H1 (cell line): ENCODE results near the gene GPATCH4. TPM values are rescaled to one million over a fixed set of nuclear protein-coding genes. Genes with fewer than 3 reads are reported as not detected.

Experiments used
- CTCF ChIA-PET: fragments of 300-600 bp; sonication (Branson Sonifier 250); formaldehyde crosslinking; loops from one replicate; lab custom pipeline; 2021; ENCODE audit not compliant: partially characterized antibody; lab: Charles Lee
- POLR2A ChIA-PET: fragments of 300-600 bp; sonication (Branson Sonifier 250); formaldehyde crosslinking; loops from one replicate; lab custom pipeline; 2021; ENCODE audit warnings: inconsistent platforms; ENCODE audit not compliant: partially characterized antibody; lab: Charles Lee
- DNase-seq, 2 experiments: peaks; one replicate each; pipeline versions ENCODE4 v3.0.0 to v3.0.0-alpha.2; 2010 to 2022; ENCODE audit warnings: low spot score in 2 of 2, low read depth in 1 of 2, mixed read lengths in 1 of 2
- FAIRE-seq: peaks from 2 replicates; lab custom pipeline; 2011; peaks lifted over from hg19 to GRCh38; lab: Jason Lieb, UNC
- H2AFZ ChIP-seq: 2 replicates; pipeline ENCODE4 v1.8.1; 2012; ENCODE audit warnings: low read length, inconsistent platforms
- H2AK5ac ChIP-seq: 2 replicates; pipeline ENCODE4 v1.6.1; 2013; ENCODE audit warnings: low read depth, low read length
- H2BK120ac ChIP-seq: replicated peaks from 2 replicates; pipeline ENCODE3; 2013; ENCODE audit warnings: low read depth, low read length, inconsistent platforms
- H2BK12ac ChIP-seq: 2 replicates; pipeline ENCODE4 v1.6.1; 2013; ENCODE audit warnings: low read depth, low read length
- H2BK15ac ChIP-seq: 2 replicates; pipeline ENCODE4 v1.6.1; 2013; ENCODE audit warnings: low read length
- H2BK20ac ChIP-seq: 2 replicates; pipeline ENCODE4 v1.6.1; 2013; ENCODE audit warnings: low read length
- H2BK5ac ChIP-seq: 2 replicates; pipeline ENCODE4 v1.6.1; 2013; ENCODE audit warnings: low read depth, low read length
- H3K14ac ChIP-seq: 2 replicates; pipeline ENCODE4 v1.6.1; 2013; ENCODE audit warnings: inconsistent platforms; ENCODE audit not compliant: insufficient read length
- H3K18ac ChIP-seq: 2 replicates; pipeline ENCODE4 v1.6.1; 2013; ENCODE audit warnings: low read length; ENCODE audit errors: extremely low read depth
- H3K23ac ChIP-seq: 2 replicates; pipeline ENCODE4 v1.6.1; 2013; ENCODE audit warnings: inconsistent platforms; ENCODE audit not compliant: insufficient read length
- H3K23me2 ChIP-seq: 2 replicates; pipeline ENCODE4 v1.6.1; 2013; ENCODE audit warnings: low read depth, low read length
- H3K27ac ChIP-seq: 2 replicates; pipeline ENCODE4 v1.6.1; 2011; ENCODE audit warnings: low read depth, low read length, inconsistent platforms
- H3K27me3 ChIP-seq, 4 experiments: replicated peaks in 1 of 4; 1 replicate in 1 of 4; 2 replicates in 3 of 4; pipeline versions ENCODE4 v1.6.1 to v1.8.1; 2011 to 2013; ENCODE audit warnings: low read length in 3 of 4, mild to moderate bottlenecking in 3 of 4, inconsistent platforms in 2 of 4, mixed read lengths in 2 of 4, moderate library complexity in 1 of 4; ENCODE audit not compliant: control insufficient read depth in 3 of 4, insufficient read depth in 3 of 4; ENCODE audit errors: extremely low read depth in 1 of 4
- H3K36me3 ChIP-seq, 4 experiments: 2 replicates each; pipeline versions ENCODE4 v1.6.1 to v1.8.1; 2011 to 2013; ENCODE audit warnings: mild to moderate bottlenecking in 4 of 4, low read length in 3 of 4, moderate library complexity in 2 of 4, control low read depth in 1 of 4, inconsistent platforms in 1 of 4; ENCODE audit not compliant: insufficient read depth in 4 of 4, control insufficient read depth in 2 of 4
- H3K4ac ChIP-seq: replicated peaks from 2 replicates; pipeline ENCODE3; 2013; ENCODE audit warnings: low read length, low read depth, mixed read lengths, inconsistent platforms; ENCODE audit not compliant: insufficient read length
- H3K4me1 ChIP-seq, 4 experiments: replicated peaks in 1 of 4; 1 replicate in 1 of 4; 2 replicates in 3 of 4; pipeline versions ENCODE4 v1.6.1 to v1.8.1; 2011 to 2013; ENCODE audit warnings: low read length in 3 of 4, inconsistent platforms in 2 of 4, mixed read lengths in 1 of 4; ENCODE audit not compliant: insufficient read depth in 4 of 4, control insufficient read depth in 3 of 4
- H3K4me2 ChIP-seq, 2 experiments: 2 replicates each; pipeline versions ENCODE4 v1.6.1 to v1.8.1; 2011 to 2013; ENCODE audit warnings: low read depth in 2 of 2, low read length in 2 of 2, control low read depth in 1 of 2, inconsistent platforms in 1 of 2, mild to moderate bottlenecking in 1 of 2; ENCODE audit not compliant: insufficient read depth in 1 of 2
- H3K4me3 ChIP-seq, 4 experiments: fragments of 200-600, 300-600 bp in 1 of 4; sonication (generic), shearing (Covaris generic), sonication (Bioruptor Twin) in 1 of 4; 2 replicates each; pipeline versions ENCODE4 v1.5.1 to v1.8.1; 2011 to 2016; ENCODE audit warnings: low read length in 4 of 4, low read depth in 3 of 4, control low read depth in 2 of 4, inconsistent platforms in 2 of 4, mild to moderate bottlenecking in 2 of 4, mixed read lengths in 1 of 4, moderate library complexity in 1 of 4; ENCODE audit not compliant: insufficient read depth in 2 of 4; ENCODE audit errors: extremely low read depth in 1 of 4
- H3K56ac ChIP-seq: replicated peaks from 2 replicates; pipeline ENCODE3; 2013; ENCODE audit warnings: low read depth, mild to moderate bottlenecking, mixed read lengths, low read length, inconsistent platforms; ENCODE audit not compliant: insufficient read length
- H3K79me1 ChIP-seq: 2 replicates; pipeline ENCODE4 v1.6.1; 2013; ENCODE audit warnings: low read depth, low read length, control low read depth
- H3K79me2 ChIP-seq, 2 experiments: 2 replicates each; pipeline versions ENCODE4 v1.6.1 to v1.8.1; 2012 to 2013; ENCODE audit warnings: low read length in 2 of 2, mild to moderate bottlenecking in 2 of 2, inconsistent platforms in 1 of 2; ENCODE audit not compliant: insufficient read depth in 2 of 2, control insufficient read depth in 1 of 2
- H3K9ac ChIP-seq, 4 experiments: replicated peaks in 1 of 4; 1 replicate in 1 of 4; 2 replicates in 3 of 4; pipeline versions ENCODE4 v1.6.1 to v1.8.1; 2011 to 2013; ENCODE audit warnings: low read depth in 3 of 4, low read length in 3 of 4, control low read depth in 2 of 4, mild to moderate bottlenecking in 2 of 4, moderate library complexity in 2 of 4, inconsistent platforms in 1 of 4; ENCODE audit errors: extremely low read depth in 1 of 4
- H3K9me3 ChIP-seq, 2 experiments: 2 replicates each; pipeline versions ENCODE4 v1.6.1 to v1.8.1; 2012 to 2013; ENCODE audit warnings: mild to moderate bottlenecking in 2 of 2, moderate library complexity in 2 of 2, control low read depth in 1 of 2, inconsistent platforms in 1 of 2, low read depth in 1 of 2, low read length in 1 of 2, mixed read lengths in 1 of 2; ENCODE audit not compliant: insufficient read depth in 2 of 2
- H4K20me1 ChIP-seq, 2 experiments: replicated peaks in 1 of 2; 2 replicates each; pipeline versions ENCODE3 to v1.8.1; 2011 to 2013; ENCODE audit warnings: inconsistent platforms in 2 of 2, low read length in 2 of 2, mild to moderate bottlenecking in 1 of 2; ENCODE audit not compliant: insufficient read depth in 2 of 2, control insufficient read depth in 1 of 2
- H4K5ac ChIP-seq: 2 replicates; pipeline ENCODE4 v1.6.1; 2013; ENCODE audit warnings: low read length, low read depth, mixed read lengths, inconsistent platforms; ENCODE audit not compliant: insufficient read length
- H4K8ac ChIP-seq: 2 replicates; pipeline ENCODE4 v1.8.0; 2013; ENCODE audit warnings: mild to moderate bottlenecking, moderate library complexity, low read length, inconsistent platforms; ENCODE audit not compliant: insufficient read depth; ENCODE audit errors: extremely low read depth
- H4K91ac ChIP-seq: replicated peaks from 2 replicates; pipeline ENCODE3; 2013; ENCODE audit warnings: low read length, mixed read lengths, inconsistent platforms; ENCODE audit not compliant: insufficient read length
- BRCA1 ChIP-seq: IDR thresholded peaks from 2 replicates; pipeline ENCODE4 v1.6.1; 2012; ENCODE audit warnings: low read depth, low read length, improper control_type of control experiment
- EP300 ChIP-seq, 2 experiments: IDR thresholded peaks; 1 replicate in 1 of 2; 2 replicates in 1 of 2; pipeline ENCODE4 v1.6.1; 2011 to 2012; ENCODE audit warnings: low read depth in 2 of 2, low read length in 2 of 2, mild to moderate bottlenecking in 2 of 2, borderline replicate concordance in 1 of 2, inconsistent platforms in 1 of 2, moderate library complexity in 1 of 2
- EZH2 ChIP-seq: fragments of 200-600 bp; sonication (generic); IDR thresholded peaks from 2 replicates; pipeline ENCODE4 v1.7.1; 2012; ENCODE audit warnings: low read depth, mild to moderate bottlenecking, moderate library complexity, low read length, inconsistent platforms; ENCODE audit not compliant: severe bottlenecking
- FOSL1 ChIP-seq: IDR thresholded peaks from 2 replicates; pipeline ENCODE4 v1.6.1; 2011; ENCODE audit warnings: mild to moderate bottlenecking, low read depth, low read length, moderate library complexity; ENCODE audit not compliant: insufficient read depth
- GABPA ChIP-seq: IDR thresholded peaks from 2 replicates; pipeline ENCODE4 v1.6.1; 2011; ENCODE audit warnings: mild to moderate bottlenecking, low read length, moderate library complexity, borderline replicate concordance; ENCODE audit not compliant: insufficient read depth
- HDAC6 ChIP-seq: IDR thresholded peaks from one replicate; pipeline ENCODE4 v1.7.1; 2012; ENCODE audit warnings: low read depth, mild to moderate bottlenecking, inconsistent platforms, low read length, moderate library complexity
- RFX5 ChIP-seq: IDR thresholded peaks from 2 replicates; pipeline ENCODE4 v1.6.1; 2011; ENCODE audit warnings: low read depth, low read length, improper control_type of control experiment, borderline replicate concordance
- SUZ12 ChIP-seq: fragments of 200-600 bp; sonication (generic); IDR thresholded peaks from 2 replicates; pipeline ENCODE4 v1.6.1; 2012; ENCODE audit warnings: mild to moderate bottlenecking, inconsistent platforms, low read length, moderate library complexity, mixed read lengths
- TCF12 ChIP-seq: IDR thresholded peaks from 2 replicates; pipeline ENCODE4 v1.6.1; 2011; ENCODE audit warnings: low read depth, mild to moderate bottlenecking, low read length
- WGBS, 2 experiments: shearing (Covaris generic) in 1 of 2; methylation state at CpG; one replicate each; pipeline versions ENCODE4 v1.1.6 to v1.1.7; 2013 to 2015; ENCODE audit warnings: low lambda C conversion rate in 2 of 2, mixed read lengths in 2 of 2, inconsistent platforms in 1 of 2, low coverage in 1 of 2, missing lambda C conversion rate in 1 of 2; ENCODE audit not compliant: insufficient replicate concordance in 2 of 2, insufficient coverage in 1 of 2, insufficient read length in 1 of 2; ENCODE audit errors: extremely low coverage in 1 of 2, missing lambda C conversion rate in 1 of 2; 5-methylcytosine and 5-hydroxymethylcytosine counted together
- polyA plus RNA-seq, 7 experiments: library from polyadenylated mRNA; depleted of rRNA in 3 of 7; stranded (reverse) in 5 of 7; unstranded in 2 of 7; fragments of >200 nt in 5 of 7; fragments of 200-250 nt in 2 of 7; gene quantifications; 1 replicate in 5 of 7; 2 replicates in 1 of 7; 4 replicates in 1 of 7; pipeline versions ENCODE4 v1.2.1 to v1.2.3, GENCODE V29; 2011 to 2013; ENCODE audit warnings: missing spikeins in 2 of 7, mixed read lengths in 2 of 7
- total RNA-seq: library from RNA; stranded (reverse); fragmentation: NEBNext Ultra II Directional; extraction: Animal tissue kit (Norgen Biotek cat#: 25700); gene quantifications from 2 replicates; pipeline ENCODE4 v1.2.1, GENCODE V29; 2021
- TF ChIP-seq, protein P1 (sequence below), 3 experiments: IDR thresholded peaks; 1 replicate in 2 of 3; 2 replicates in 1 of 3; pipeline versions ENCODE4 v1.5.1 to v1.6.1; 2011; ENCODE audit warnings: low read length in 3 of 3, mild to moderate bottlenecking in 3 of 3, inconsistent platforms in 2 of 3, low read depth in 1 of 3, moderate library complexity in 1 of 3; ENCODE audit not compliant: insufficient read depth in 1 of 3; ENCODE audit errors: control extremely low read depth in 1 of 3

Gene GPATCH4
- total and polyA plus RNA-seq, 2 of the 8 experiments (the other 6 are each of a cell fraction or from before 2014, with no cell fraction given): 20.5 to 47.9 TPM

GRCh38 chr1:156553860-156554485, 47.3 kb downstream of the GPATCH4 start:
- H3K23me2 ChIP-seq: no peaks in the 10 kb centered on the region
- POLR2A ChIA-PET: interaction anchor here (0.5 to 2.3 kb wide), 2 partner anchors 11 to 232 kb away, joined by 3 to 7 read pairs; no protein-coding TSS in a partner anchor
- CTCF ChIA-PET: interaction anchor here (0.9 to 3.1 kb wide), 4 partner anchors 9 to 74 kb away, joined by 3 to 9 read pairs (median 4); partner anchors contain the start of gene MEF2D
- TF ChIP-seq FOSL1: no peak
- no peak for TF ChIP-seq RFX5
- TF ChIP-seq EZH2: no peak
- TF ChIP-seq, protein P1, sequence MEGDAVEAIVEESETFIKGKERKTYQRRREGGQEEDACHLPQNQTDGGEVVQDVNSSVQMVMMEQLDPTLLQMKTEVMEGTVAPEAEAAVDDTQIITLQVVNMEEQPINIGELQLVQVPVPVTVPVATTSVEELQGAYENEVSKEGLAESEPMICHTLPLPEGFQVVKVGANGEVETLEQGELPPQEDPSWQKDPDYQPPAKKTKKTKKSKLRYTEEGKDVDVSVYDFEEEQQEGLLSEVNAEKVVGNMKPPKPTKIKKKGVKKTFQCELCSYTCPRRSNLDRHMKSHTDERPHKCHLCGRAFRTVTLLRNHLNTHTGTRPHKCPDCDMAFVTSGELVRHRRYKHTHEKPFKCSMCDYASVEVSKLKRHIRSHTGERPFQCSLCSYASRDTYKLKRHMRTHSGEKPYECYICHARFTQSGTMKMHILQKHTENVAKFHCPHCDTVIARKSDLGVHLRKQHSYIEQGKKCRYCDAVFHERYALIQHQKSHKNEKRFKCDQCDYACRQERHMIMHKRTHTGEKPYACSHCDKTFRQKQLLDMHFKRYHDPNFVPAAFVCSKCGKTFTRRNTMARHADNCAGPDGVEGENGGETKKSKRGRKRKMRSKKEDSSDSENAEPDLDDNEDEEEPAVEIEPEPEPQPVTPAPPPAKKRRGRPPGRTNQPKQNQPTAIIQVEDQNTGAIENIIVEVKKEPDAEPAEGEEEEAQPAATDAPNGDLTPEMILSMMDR (IDR thresholded peaks at IDR 0.05; ENCODE audit: control extremely low read depth in 1 of 3, insufficient read depth in 1 of 3, low read depth in 1 of 3, low read length in 3 of 3): no peak
- no peak for TF ChIP-seq GABPA
- no peak for TF ChIP-seq SUZ12
- TF ChIP-seq EP300 (IDR thresholded peaks at IDR 0.05; ENCODE audit: borderline replicate concordance in 1 of 2, low read depth in 2 of 2, low read length in 2 of 2): no peak
- no peak for TF ChIP-seq BRCA1
- TF ChIP-seq HDAC6: no peak
- TF ChIP-seq TCF12: no peak

More at GRCh38 chr1:156553860-156554485, 47.3 kb downstream of the GPATCH4 start:
- Histone ChIP-seq H3K4me1 (no peaks in the 10 kb centered on the region), H3K9me3 (no peaks in the 10 kb centered on the region), H3K4ac (no peak overlapping the region), H3K18ac (no peak overlapping the region), H3K36me3 (peaks cover 4 to 22% (median 9%) of the 10 kb centered on the region in 4 experiments; a peak in 5 of 8 replicates), H3K4me2 (no peak overlapping the region), H2BK20ac (no peak overlapping the region), H3K56ac (no peak overlapping the region), H4K8ac (no peak overlapping the region), H4K91ac (no peak overlapping the region), H2BK120ac (no peak overlapping the region), H3K27me3 (no peaks in the 10 kb centered on the region), H2BK12ac (no peak overlapping the region), H2AFZ (no peak overlapping the region), H4K5ac (no peak overlapping the region), H3K9ac (no peak overlapping the region), H3K27ac (no peak overlapping the region), H3K79me1 (no peaks in the 10 kb centered on the region), H4K20me1 (peaks cover 0 to 5% of the 10 kb centered on the region in 2 experiments), H2AK5ac (no peak overlapping the region), H3K14ac (no peak overlapping the region), H3K23ac (no peak overlapping the region), H3K4me3 (no peak overlapping the region), H2BK15ac (no peak overlapping the region), H2BK5ac (no peak overlapping the region), H3K79me2 (no peaks in the 10 kb centered on the region)
- no peak for FAIRE-seq
- WGBS, 2 experiments: 94% methylated on average over 6 of the region's 6 CpGs; no CpG with 5 or more reads in 1 of the 2 experiments
- DNase-seq: no peak
